Activated gamma-delta T cell (primary cell): Measurements from ENCODE around the gene KNDC1.

ENCODE experiments used
- DNase-seq: peaks from one replicate; lab custom pipeline; 2025; lab: John Stamatoyannopoulos, UW

KNDC1 gene

DNA sequence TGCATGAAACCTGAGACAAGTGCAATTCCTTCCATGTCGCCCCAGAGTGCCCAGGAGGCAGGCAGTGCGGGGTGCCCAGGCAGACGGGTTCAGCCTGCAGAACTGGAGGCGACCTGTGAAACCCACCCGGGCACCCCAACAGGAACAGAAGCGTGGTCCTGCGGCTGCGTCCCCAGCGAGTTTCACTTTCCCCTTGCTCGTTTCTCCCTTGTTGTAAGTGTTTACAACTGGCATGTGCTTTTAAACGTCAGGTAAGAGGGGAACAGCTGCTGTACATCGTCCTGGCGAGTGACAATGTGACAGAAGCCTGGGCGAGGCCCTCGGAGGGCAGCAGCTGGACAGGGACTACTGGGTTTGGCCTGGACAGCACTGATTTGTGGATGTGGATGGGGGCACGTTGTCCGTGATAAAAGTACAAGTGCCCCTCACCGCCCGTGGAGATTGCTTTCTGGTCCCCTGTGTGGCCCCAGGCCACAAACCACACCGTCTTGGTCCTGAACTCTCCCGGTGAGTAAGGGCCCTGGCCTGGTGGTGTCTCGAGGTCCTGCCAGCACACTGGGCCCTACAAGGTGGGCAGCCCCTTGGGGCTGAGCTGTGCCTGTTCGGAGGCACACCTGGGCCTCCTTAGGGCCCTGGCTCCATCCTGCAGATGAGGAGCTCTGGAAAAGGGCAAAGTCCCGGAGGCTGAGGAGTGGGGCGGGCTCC, 81.6 kb downstream of the KNDC1 start:
- DNase-seq = no peak

GRCh38 chr10:133242611-133243356, 82.8 kb downstream of the KNDC1 start:
- no peak for DNase-seq

DNA sequence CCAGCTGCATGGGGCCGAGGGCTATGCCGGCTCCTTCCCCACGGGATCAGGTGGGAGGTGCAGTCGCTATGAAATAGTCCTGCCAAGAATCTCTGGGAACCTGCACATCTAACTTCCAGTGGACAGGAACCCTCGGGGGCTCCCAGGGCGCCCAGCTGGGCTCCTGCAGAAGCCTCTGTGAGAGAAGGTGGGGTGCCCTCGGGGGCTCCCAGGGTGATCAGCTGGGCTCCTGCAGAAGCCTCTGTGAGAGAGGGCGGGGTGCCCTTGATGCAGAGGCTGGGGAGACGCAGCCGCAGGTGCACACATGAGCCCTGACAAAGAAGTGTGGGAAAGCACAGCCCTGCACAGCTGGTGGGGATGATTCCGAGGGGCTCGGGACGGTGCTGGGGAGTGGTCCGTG, 83.6 kb downstream of the KNDC1 start:
- no peak for DNase-seq

DNA sequence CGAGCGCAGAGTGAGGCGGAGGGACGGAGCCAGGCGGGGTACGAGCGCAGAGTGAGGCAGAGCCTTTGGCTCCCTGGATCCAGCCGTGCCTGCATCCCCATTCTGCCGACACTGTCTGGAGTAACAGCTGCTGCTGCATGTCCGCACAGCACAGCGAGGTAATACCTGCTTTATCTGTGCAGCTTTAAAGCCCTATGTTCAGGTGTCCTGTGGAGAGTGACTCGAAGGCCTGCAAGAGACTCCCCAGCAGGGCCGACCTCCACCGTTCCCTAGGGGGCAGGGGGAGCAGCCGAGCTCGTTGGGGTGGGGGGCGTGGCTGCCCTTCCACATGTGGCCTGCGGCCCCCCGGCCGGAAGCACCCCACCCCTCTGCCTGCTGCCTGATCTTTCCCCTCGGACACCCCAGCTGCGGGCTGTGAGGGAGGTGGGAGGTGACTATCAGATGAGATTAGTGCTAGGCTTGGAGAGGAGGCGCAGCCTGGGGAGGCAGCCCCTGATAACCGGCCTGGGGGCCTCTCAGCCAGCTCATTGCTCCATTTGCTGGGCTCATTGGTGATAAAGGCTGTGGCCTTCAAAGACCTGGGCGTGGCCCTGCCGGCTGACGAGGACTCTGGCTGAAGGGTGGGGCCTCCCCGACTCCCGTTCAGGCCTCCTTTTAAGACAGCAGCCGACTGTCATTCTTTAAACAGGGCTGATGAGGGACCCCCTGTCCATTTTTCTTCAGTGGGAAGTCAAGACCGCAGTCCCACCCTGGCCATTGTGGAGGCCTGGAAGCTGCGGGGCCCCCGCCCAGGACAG, 85.6 kb downstream of the KNDC1 start:
- DNase-seq = no peak

DNA sequence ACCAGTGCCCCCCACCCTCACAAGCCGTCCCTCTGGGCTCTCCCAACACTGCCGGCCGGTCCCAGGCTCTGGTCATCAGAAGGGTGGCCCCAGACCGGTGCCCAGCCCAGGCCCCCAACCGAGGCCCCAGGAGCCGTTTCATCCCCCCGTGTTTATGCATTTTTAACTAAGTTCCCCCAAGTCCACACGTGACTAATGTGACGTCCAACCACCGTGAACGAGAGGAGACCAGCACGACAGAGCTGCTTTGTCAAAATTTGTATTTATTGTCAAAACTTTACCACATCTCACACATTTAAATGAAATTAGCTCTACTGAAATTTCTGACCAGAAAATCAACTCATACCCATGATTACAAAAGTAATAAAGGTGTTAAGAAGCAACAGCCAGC, 86.2 kb downstream of the KNDC1 start:
- DNase-seq = no peak

DNA sequence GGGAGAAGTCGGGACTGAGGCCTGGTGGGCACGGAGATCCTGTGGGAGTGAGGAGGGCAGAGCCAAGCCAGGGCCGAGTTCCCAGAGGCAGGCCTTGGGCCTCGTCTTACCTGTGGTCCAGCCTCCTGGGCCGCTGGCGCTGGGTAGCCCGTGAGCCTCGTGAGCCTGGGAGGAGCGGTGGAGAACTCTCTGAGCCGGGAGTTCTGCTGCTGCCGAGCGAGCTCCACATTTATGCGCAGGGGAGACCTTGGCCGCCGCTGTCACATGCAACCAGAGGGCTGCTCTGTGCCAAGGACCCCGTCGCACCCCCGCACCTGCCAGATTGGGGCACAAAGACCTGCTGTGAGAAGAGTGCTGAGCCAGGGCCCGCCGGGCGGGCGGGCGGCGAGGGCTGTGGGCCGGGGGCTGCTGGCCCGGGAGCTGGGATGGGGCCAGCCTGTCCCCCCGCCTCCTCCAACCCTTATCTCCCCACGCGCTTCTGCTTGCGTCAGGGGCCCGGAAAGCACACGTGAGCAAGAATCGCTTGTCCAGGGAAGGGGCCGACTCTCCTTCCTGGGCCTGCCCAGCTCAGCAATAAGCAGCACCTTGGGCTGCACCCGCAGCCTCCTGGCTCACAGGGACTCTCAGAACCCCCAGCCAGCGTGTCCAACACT, 87.8 kb downstream of the KNDC1 start:
- no peak for DNase-seq

GRCh38 chr10:133248334-133248715, 88.3 kb downstream of the KNDC1 start:
- no peak for DNase-seq

DNA sequence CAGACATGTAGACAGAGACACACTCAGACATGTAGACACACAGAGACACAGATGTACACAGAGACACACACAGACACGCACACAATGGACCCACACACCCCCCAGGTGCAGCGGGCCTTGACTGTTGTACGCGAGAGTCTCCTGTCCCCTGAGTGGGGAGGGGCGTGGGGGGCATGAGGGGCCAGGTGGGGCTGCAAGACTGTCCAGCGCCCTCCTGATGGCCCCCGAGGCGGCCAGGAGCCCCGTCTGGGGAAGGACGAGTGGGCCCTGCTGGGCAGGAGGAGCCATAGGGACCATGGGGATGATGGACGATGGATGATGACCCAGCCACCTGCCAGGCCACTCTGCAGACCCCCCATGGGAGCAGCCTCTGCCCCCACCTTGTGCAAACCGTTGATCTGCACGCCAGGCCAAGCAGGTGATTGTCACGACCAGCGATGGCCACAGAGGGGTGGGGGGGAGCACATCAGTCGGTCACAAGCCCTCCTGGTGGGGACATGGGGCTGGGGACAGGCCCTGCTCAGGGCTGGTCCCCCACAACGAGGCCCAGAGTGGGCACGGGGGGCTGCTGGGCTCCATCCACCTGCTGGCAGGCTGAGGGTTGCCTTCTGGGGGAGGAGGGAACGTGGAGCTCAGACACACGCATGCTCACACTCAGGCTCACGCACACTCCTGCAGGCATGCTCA, 89.2 kb downstream of the KNDC1 start:
- no peak for DNase-seq

GRCh38 chr10:133249975-133250754, 90.1 kb downstream of the KNDC1 start:
- no peak for DNase-seq

GRCh38 chr10:133251388-133252222, 91.6 kb downstream of the KNDC1 start:
- DNase-seq = no peak

DNA sequence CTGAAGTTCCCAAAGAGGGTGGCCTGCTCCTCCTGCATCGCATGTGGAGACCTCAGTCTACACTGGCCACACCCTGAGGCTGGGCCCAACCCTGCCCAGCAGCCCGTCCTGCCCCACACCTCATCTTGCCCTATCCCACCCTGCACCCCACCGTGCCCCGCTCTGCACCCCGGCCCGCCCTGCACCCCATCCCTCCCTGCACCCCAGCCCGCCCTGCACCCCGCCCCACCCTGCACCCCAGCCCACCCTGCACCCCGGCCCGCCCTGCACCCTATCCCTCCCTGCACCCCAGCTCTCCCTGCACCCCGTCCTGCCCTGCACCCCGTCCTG, 92.2 kb downstream of the KNDC1 start:
- no peak for DNase-seq

DNA sequence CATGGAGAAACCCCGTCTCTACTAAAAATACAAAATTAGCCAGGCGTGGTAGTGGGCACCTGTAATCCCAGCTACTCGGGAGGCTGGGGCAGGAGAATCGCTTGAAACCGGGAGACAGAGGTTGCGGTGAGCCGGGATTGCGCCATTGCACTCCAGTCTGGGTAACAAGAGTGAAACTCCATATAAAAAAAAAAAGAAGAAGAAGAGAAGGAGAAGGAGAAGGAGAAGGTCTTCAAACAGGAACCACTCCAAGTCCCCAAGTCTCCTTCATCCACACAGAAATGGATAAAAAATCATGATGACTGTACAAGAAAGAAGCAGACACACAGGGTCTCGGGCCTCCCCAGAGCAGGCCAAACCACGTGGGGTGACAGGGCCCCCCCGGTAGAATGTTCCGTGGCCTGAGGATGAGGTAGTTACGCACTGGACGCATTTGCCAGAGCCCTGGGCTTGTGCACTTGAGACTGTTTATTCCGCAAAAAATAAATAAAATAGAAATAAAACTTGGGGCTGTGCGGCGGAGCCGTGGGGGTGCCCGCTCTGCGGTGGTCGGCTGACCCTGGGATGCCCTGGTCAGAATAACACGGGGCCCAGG, 93.4 kb downstream of the KNDC1 start:
- DNase-seq = no peak

GRCh38 chr10:133254421-133255120, 94.6 kb downstream of the KNDC1 start:
- no peak for DNase-seq

GRCh38 chr10:133255323-133255722, 95.3 kb downstream of the KNDC1 start:
- no peak for DNase-seq

DNA sequence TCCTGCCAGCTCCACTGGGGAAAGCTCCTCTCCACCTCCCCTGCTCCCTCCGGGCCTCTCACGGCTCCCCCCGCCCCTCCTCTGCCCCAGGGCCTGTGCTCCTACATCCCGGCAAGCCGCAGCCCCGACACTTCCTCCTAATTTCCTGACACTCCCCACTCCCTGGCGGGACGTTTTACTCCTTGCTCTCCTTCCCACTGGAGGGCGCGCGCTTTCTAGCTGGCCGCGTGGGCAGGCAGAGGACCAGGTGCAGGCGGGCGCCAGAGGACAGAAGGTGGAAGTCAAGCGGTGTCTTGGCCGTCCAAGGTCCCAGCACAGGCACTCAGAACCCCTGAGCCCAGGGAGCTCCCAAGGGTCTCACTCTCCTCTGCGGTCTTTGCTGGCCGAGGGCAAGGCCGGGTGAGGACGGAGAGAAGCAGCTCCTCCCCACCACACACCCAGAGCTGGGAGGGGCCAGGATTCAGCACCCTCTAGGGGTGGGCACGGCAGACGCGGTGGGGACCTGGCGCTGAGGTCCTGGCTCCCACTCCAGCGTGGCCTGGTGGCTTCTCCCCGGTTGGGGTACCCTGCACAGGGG, 97.6 kb downstream of the KNDC1 start:
- DNase-seq = no peak

- DNase-seq = no peak
These were observed 98.2 kb downstream of the KNDC1 start for GRCh38 chr10:133258066-133258817.

DNA sequence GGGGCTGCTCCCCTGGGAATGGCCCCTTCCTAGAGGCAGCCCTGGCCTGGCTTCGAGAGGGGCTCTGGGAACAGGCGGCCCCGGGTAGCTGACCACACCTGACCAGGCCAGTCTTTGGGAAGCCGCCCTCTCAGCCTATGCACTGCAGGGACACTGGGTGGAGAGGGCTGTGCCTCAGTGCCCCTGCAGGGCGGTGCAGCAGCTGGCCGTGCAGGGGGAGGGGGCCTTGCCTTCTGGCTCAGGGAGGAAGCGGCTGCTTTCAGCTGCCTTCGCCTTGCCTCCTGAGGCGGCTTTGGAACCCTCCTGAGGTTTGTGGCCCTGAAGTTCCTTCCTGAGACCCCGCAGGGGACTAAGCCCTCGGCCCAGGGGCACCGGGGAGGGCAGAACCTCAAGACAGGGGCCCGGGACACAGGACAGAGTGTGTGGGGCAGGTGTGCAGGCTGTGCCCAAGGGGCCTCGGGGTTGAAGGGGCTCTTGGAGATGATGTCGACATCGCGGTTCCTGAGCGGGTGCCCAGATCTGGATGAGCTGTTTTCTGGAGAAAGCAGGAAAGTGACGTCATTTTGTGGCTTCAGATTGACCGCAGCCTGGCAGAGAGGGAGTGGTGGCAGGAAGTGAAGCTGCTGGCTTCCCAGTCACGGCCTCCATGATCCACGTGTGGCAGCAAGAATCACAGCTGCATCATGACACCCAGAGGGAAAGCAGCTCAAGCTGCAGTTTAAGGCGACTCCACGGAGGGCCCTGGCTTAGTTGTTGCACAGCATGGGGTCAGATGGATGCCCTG, 99.0 kb downstream of the KNDC1 start:
- DNase-seq = no peak
